Osteoblast (primary cell): ENCODE data around the gene GPI. TPM values are rescaled to one million over a fixed set of nuclear protein-coding genes. Genes with fewer than 3 reads are reported as not detected.

ENCODE experiments used
- DNase-seq: peaks from one replicate; pipeline ENCODE4 v3.0.0; 2011; ENCODE audit warnings: low spot score, mixed read lengths; ENCODE audit not compliant: insufficient read length; ENCODE audit errors: missing footprints
- H2AFZ ChIP-seq: 2 replicates; pipeline ENCODE4 v1.6.0; 2011; ENCODE audit warnings: mild to moderate bottlenecking, low read length
- H3K27ac ChIP-seq: 2 replicates; pipeline ENCODE4 v1.5.1; 2011; ENCODE audit warnings: mild to moderate bottlenecking, low read depth, low read length, moderate library complexity
- H3K27me3 ChIP-seq: 2 replicates; pipeline ENCODE4 v1.6.0; 2012; ENCODE audit warnings: mild to moderate bottlenecking, control low read depth, inconsistent platforms, low read length, moderate library complexity; ENCODE audit not compliant: insufficient read depth
- H3K36me3 ChIP-seq: 2 replicates; pipeline ENCODE4 v1.5.1; 2011; ENCODE audit warnings: mild to moderate bottlenecking, low read length, control low read depth, moderate library complexity; ENCODE audit not compliant: insufficient read depth
- H3K4me1 ChIP-seq: 2 replicates; pipeline ENCODE4 v1.5.1; 2011; ENCODE audit warnings: mild to moderate bottlenecking, low read length, control low read depth, moderate library complexity; ENCODE audit not compliant: insufficient read depth
- H3K4me2 ChIP-seq: 2 replicates; pipeline ENCODE4 v1.6.0; 2011; ENCODE audit warnings: mild to moderate bottlenecking, low read length; ENCODE audit not compliant: insufficient read depth
- H3K4me3 ChIP-seq: fragments of 200-600 bp; sonication (generic); 3 replicates; pipeline ENCODE4 v1.5.1; 2012; ENCODE audit warnings: mild to moderate bottlenecking, low read length, inconsistent platforms; ENCODE audit not compliant: insufficient read depth
- H3K79me2 ChIP-seq: 2 replicates; pipeline ENCODE4 v1.6.0; 2012; ENCODE audit warnings: mild to moderate bottlenecking, low read length, control low read depth, inconsistent platforms; ENCODE audit not compliant: insufficient read depth
- H3K9me3 ChIP-seq: 2 replicates; pipeline ENCODE4 v1.5.1; 2011; ENCODE audit warnings: low read depth, low read length, control low read depth
- H4K20me1 ChIP-seq: 2 replicates; pipeline ENCODE4 v1.6.0; 2012; ENCODE audit warnings: mild to moderate bottlenecking, low read length, control low read depth; ENCODE audit not compliant: insufficient read depth
- CTCF ChIP-seq: IDR thresholded peaks from 2 replicates; pipeline ENCODE4 v1.5.1; 2011; ENCODE audit warnings: mild to moderate bottlenecking, low read depth, low read length, moderate library complexity; ENCODE audit errors: extremely low read depth
- total RNA-seq: library from RNA; depleted of rRNA; stranded (reverse); fragments of >200 nt; gene quantifications from 2 replicates; pipeline ENCODE4 v1.2.3, GENCODE V29; 2012

The GPI gene
- total RNA-seq, 1 donor: 133 TPM

GRCh38 chr19:34359954-34360315 is 5.1 kb upstream of the GPI start:
- Histone ChIP-seq H2AFZ (peak overlapping the region; percentile 91), H3K27ac (peak overlapping the region; percentile 64), H4K20me1 (no peaks in the 10 kb centered on the region), H3K27me3 (no peaks in the 10 kb centered on the region), H3K4me1 (peaks cover 14% of the 10 kb centered on the region), H3K4me2 (peak overlapping the region; percentile 95), H3K4me3 (peak overlapping the region; percentile 72), H3K79me2 (no peaks in the 10 kb centered on the region), H3K9me3 (no peaks in the 10 kb centered on the region), H3K36me3 (peaks cover 7% of the 10 kb centered on the region)
- no peak for TF ChIP-seq CTCF
- DNase-seq: no peak

- Histone ChIP-seq H3K27ac (no peak overlapping the region), H4K20me1 (no peaks in the 10 kb centered on the region), H3K9me3 (no peaks in the 10 kb centered on the region), H3K4me2 (no peak overlapping the region), H3K4me3 (no peak overlapping the region), H3K4me1 (peaks cover 14% of the 10 kb centered on the region), H3K27me3 (no peaks in the 10 kb centered on the region), H3K36me3 (peaks cover 2% of the 10 kb centered on the region), H2AFZ (no peak overlapping the region), H3K79me2 (peaks cover 4% of the 10 kb centered on the region)
- no peak for DNase-seq
- no peak for TF ChIP-seq CTCF
These were observed 4.6 kb upstream of the GPI start for GRCh38 chr19:34360354-34360909.

GRCh38 chr19:34362679-34363069 is 2.3 kb upstream of the GPI start:
- DNase-seq: no peak
- peaks cover 30% of the 10 kb centered on the region for H3K4me1 ChIP-seq
- H4K20me1 ChIP-seq: peaks cover 18% of the 10 kb centered on the region
- no peak overlapping the region for H3K27ac ChIP-seq
- no peaks in the 10 kb centered on the region for H3K27me3 ChIP-seq
- H3K9me3 ChIP-seq: no peaks in the 10 kb centered on the region
- H3K79me2 ChIP-seq: peaks cover 26% of the 10 kb centered on the region
- H3K36me3 ChIP-seq: peaks cover 9% of the 10 kb centered on the region
- no peak overlapping the region for H3K4me2 ChIP-seq
- H3K4me3 ChIP-seq: no peak overlapping the region
- no peak for TF ChIP-seq CTCF
- H2AFZ ChIP-seq: no peak overlapping the region

- DNase-seq: no peak
- Histone ChIP-seq H3K79me2 (peaks cover 28% of the 10 kb centered on the region), H3K27me3 (no peaks in the 10 kb centered on the region), H3K4me1 (peaks cover 30% of the 10 kb centered on the region), H3K36me3 (peaks cover 13% of the 10 kb centered on the region), H2AFZ (no peak overlapping the region), H4K20me1 (peaks cover 19% of the 10 kb centered on the region), H3K4me3 (no peak overlapping the region), H3K27ac (no peak overlapping the region), H3K4me2 (no peak overlapping the region), H3K9me3 (no peaks in the 10 kb centered on the region)
- no peak for TF ChIP-seq CTCF
These were observed 1.9 kb upstream of the GPI start for GRCh38 chr19:34363094-34363493.
